ENCODE measurements around the gene DRG2. TPM values are rescaled to one million over a fixed set of nuclear protein-coding genes. Genes with fewer than 3 reads are reported as not detected.

DRG2 gene
- total and polyA plus RNA-seq, 2 donors (not counting 1 experiment from before 2014, with no cell fraction given), result 58.7 to 67.8 TPM

GRCh38 chr17:18156976-18157280 lies 69.2 kb downstream of the DRG2 start:
- DNase-seq (no peak), ATAC-seq (ENCODE audit: low read depth) (no peak)
- TF ChIP-seq CTCF (IDR thresholded peaks at IDR 0.05) (no peak), EZH2 (IDR thresholded peaks at IDR 0.05; ENCODE audit: borderline replicate concordance, insufficient read depth, low read depth, low read length, poor library complexity, severe bottlenecking) (no peak)
- CTCF ChIA-PET, result no interaction called here
- Mint-ChIP-seq H3K27ac (no peak overlapping the region), H3K4me3 (peak overlapping the region; percentile 49), H3K4me1 (peaks cover 34% of the 10 kb centered on the region), H3K27me3 (no peaks in the 10 kb centered on the region), H3K9me3 (ENCODE audit: insufficient read depth) (no peaks in the 10 kb centered on the region)
- Histone ChIP-seq H3K4me3 (ENCODE audit: control extremely low read depth in 1 of 5, extremely low read depth in 1 of 5, insufficient read depth in 1 of 5, low read depth in 2 of 5, low read length in 4 of 5) (no peak overlapping the region), H4K20me1 (ENCODE audit: control insufficient read depth, insufficient read depth, low read length, poor library complexity, severe bottlenecking) (no peaks in the 10 kb centered on the region), H3K79me2 (ENCODE audit: control insufficient read depth, insufficient read depth, low read length) (no peaks in the 10 kb centered on the region), H3K27ac (ENCODE audit: low read length in 2 of 2) (peak overlapping the region in 1 of 2 donors; percentile 42), H3K4me2 (replicated peaks; ENCODE audit: low read depth, low read length, poor library complexity, severe bottlenecking) (no peak overlapping the region), H3K9me3 (ENCODE audit: control extremely low read depth in 1 of 3, control insufficient read depth in 2 of 3, insufficient read depth in 1 of 3, low read length in 2 of 3) (peaks cover 0 to 3% (median 0%) of the 10 kb centered on the region in 3 donors), H3K36me3 (replicated peaks in 1 of 2; ENCODE audit: control extremely low read depth in 1 of 2, control insufficient read depth in 1 of 2, extremely low read depth in 1 of 2, insufficient read depth in 2 of 2, low read length in 1 of 2) (no peaks in the 10 kb centered on the region), H3K9ac (ENCODE audit: low read length) (no peak overlapping the region), H3K27me3 (replicated peaks in 1 of 4; ENCODE audit: control extremely low read depth in 1 of 4, control insufficient read depth in 3 of 4, insufficient read depth in 4 of 4, low read length in 3 of 4) (no peaks in the 10 kb centered on the region), H2AFZ (ENCODE audit: insufficient read depth, low read depth, low read length, poor library complexity, severe bottlenecking) (no peak overlapping the region), H3K4me1 (ENCODE audit: control insufficient read depth in 2 of 2, insufficient read depth in 2 of 2, low read length in 2 of 2) (peaks cover 12 to 32% of the 10 kb centered on the region in 2 donors)
- intact Hi-C loops (cut with micrococcal nuclease), result no loop called here
- POLR2A ChIA-PET, result interaction anchor here (1.8 kb wide), 1 partner anchor 27 kb away, joined by 30 read pairs; the partner anchor contains the start of gene ALKBH5
- WGBS (ENCODE audit: insufficient coverage), result 93% methylated on average over 9 of the region's 10 CpGs

Other genes with a start within 250 kb of the DRG2 start
- gene TOM1L2, start 115.5 kb upstream of the DRG2 start, total RNA-seq, result 29.7 and 34.4 TPM in 2 replicates
- 25.1 and 27.8 TPM in 2 replicates for gene TOM1L2, start 115.5 kb upstream of the DRG2 start, polyA plus RNA-seq
- gene DRC3, start 115.1 kb upstream of the DRG2 start, total RNA-seq, result 0.17 TPM in 1 of 2 replicates, not detected in the other
- gene DRC3, start 115.1 kb upstream of the DRG2 start, polyA plus RNA-seq, result not detected in 2 replicates
- 73.5 and 79.5 TPM in 2 replicates for gene ATPAF2, start 48.8 kb upstream of the DRG2 start, total RNA-seq
- 60.5 and 70.5 TPM in 2 replicates for gene ATPAF2, start 48.8 kb upstream of the DRG2 start, polyA plus RNA-seq
- gene GID4, start 48.5 kb upstream of the DRG2 start, total RNA-seq, result 11.6 and 11.8 TPM in 2 replicates
- gene GID4, start 48.5 kb upstream of the DRG2 start, polyA plus RNA-seq, result 4.9 and 5.6 TPM in 2 replicates
- gene MYO15A, start 20.8 kb downstream of the DRG2 start, total RNA-seq, result 1.5 and 2.5 TPM in 2 replicates
- 1.7 and 3.1 TPM in 2 replicates for gene MYO15A, start 20.8 kb downstream of the DRG2 start, polyA plus RNA-seq
- 103 and 104 TPM in 2 replicates for gene ALKBH5, start 95.9 kb downstream of the DRG2 start, total RNA-seq
- 63.3 and 97.4 TPM in 2 replicates for gene ALKBH5, start 95.9 kb downstream of the DRG2 start, polyA plus RNA-seq
- gene LLGL1, start 137.7 kb downstream of the DRG2 start, total RNA-seq, result 14.9 and 15.7 TPM in 2 replicates
- gene LLGL1, start 137.7 kb downstream of the DRG2 start, polyA plus RNA-seq, result 12.3 and 15.2 TPM in 2 replicates
- gene FLII, start 170.8 kb downstream of the DRG2 start, total RNA-seq, result 335 and 357 TPM in 2 replicates
- 507 and 531 TPM in 2 replicates for gene FLII, start 170.8 kb downstream of the DRG2 start, polyA plus RNA-seq
- 16.3 and 18.7 TPM in 2 replicates for gene MIEF2, start 172.7 kb downstream of the DRG2 start, total RNA-seq
- gene MIEF2, start 172.7 kb downstream of the DRG2 start, polyA plus RNA-seq, result 5.6 and 13.3 TPM in 2 replicates
- 55.8 and 61.7 TPM in 2 replicates for gene TOP3A, start 227.0 kb downstream of the DRG2 start, total RNA-seq
- 13.2 and 13.4 TPM in 2 replicates for gene TOP3A, start 227.0 kb downstream of the DRG2 start, polyA plus RNA-seq
- gene SMCR8, start 227.3 kb downstream of the DRG2 start, total RNA-seq, result 47.3 and 48.0 TPM in 2 replicates
- gene SMCR8, start 227.3 kb downstream of the DRG2 start, polyA plus RNA-seq, result 16.2 and 17.4 TPM in 2 replicates

All from B cell (primary cell).